OCI-LY3 (cell line): ENCODE data around the gene RELT.

Source experiments
- H2AFZ ChIP-seq: fragments of 200-600, 300-600 bp; shearing (Covaris generic); 2 replicates; pipeline ENCODE4 v1.6.0; 2014; ENCODE audit warnings: antibody characterized with exemption, low read depth, low read length
- H3K27ac ChIP-seq: fragments of 200-600, 300-600 bp; sonication (generic); 2 replicates; pipeline ENCODE4 v1.5.1; 2014; ENCODE audit warnings: mild to moderate bottlenecking, low read length, moderate library complexity, mixed read lengths
- H3K27me3 ChIP-seq: fragments of 200-600, 300-600 bp; sonication (generic); 2 replicates; pipeline ENCODE4 v1.6.1; 2014; ENCODE audit warnings: low read depth, low read length, mixed read lengths
- H3K36me3 ChIP-seq: fragments of 200-600, 300-600 bp; sonication (generic); replicated peaks from 2 replicates; pipeline ENCODE3; 2014; ENCODE audit warnings: low read depth, low read length, mixed read lengths
- H3K4me1 ChIP-seq: fragments of 300-600, 200-600 bp; sonication (generic); 2 replicates; pipeline ENCODE4 v1.6.1; 2014; ENCODE audit warnings: low read length, mixed read lengths
- H3K4me2 ChIP-seq: fragments of 200-600, 300-600 bp; sonication (generic); 2 replicates; pipeline ENCODE4 v1.6.1; 2014; ENCODE audit warnings: low read length, mixed read lengths
- H3K4me3 ChIP-seq: fragments of 300-600, 200-600 bp; sonication (generic); 2 replicates; pipeline ENCODE4 v1.5.1; 2014; ENCODE audit warnings: antibody characterized with exemption, mild to moderate bottlenecking, low read length, moderate library complexity
- H3K79me2 ChIP-seq: fragments of 300-600, 200-600 bp; shearing (Covaris generic); 2 replicates; pipeline ENCODE4 v1.6.1; 2014; ENCODE audit warnings: mild to moderate bottlenecking, low read length, mixed read lengths
- H3K9ac ChIP-seq: fragments of 300-600, 200-600 bp; shearing (Covaris generic); 2 replicates; pipeline ENCODE4 v1.6.0; 2014; ENCODE audit warnings: mild to moderate bottlenecking, low read length, moderate library complexity
- H3K9me3 ChIP-seq: fragments of 200-600, 300-600 bp; shearing (Covaris generic); 2 replicates; pipeline ENCODE4 v1.6.1; 2014; ENCODE audit warnings: low read length, mixed read lengths; ENCODE audit not compliant: insufficient read depth
- H4K20me1 ChIP-seq: fragments of 200-600, 300-600 bp; sonication (generic); 2 replicates; pipeline ENCODE4 v1.6.1; 2016; ENCODE audit warnings: low read length, mixed read lengths; ENCODE audit not compliant: insufficient read depth
- EZH2phosphoT487 ChIP-seq: fragments of 200-600 bp; shearing (Covaris generic); IDR thresholded peaks from 2 replicates; pipeline ENCODE4 v1.6.1; 2018; ENCODE audit warnings: antibody characterized with exemption, mixed run types, low read depth
- TF ChIP-seq, protein P1 (sequence below): fragments of 200-600, 300-600 bp; sonication (generic); IDR thresholded peaks from 2 replicates; pipeline ENCODE4 v1.5.1; 2014; ENCODE audit warnings: antibody characterized with exemption, low read length, low read depth

Gene RELT

DNA sequence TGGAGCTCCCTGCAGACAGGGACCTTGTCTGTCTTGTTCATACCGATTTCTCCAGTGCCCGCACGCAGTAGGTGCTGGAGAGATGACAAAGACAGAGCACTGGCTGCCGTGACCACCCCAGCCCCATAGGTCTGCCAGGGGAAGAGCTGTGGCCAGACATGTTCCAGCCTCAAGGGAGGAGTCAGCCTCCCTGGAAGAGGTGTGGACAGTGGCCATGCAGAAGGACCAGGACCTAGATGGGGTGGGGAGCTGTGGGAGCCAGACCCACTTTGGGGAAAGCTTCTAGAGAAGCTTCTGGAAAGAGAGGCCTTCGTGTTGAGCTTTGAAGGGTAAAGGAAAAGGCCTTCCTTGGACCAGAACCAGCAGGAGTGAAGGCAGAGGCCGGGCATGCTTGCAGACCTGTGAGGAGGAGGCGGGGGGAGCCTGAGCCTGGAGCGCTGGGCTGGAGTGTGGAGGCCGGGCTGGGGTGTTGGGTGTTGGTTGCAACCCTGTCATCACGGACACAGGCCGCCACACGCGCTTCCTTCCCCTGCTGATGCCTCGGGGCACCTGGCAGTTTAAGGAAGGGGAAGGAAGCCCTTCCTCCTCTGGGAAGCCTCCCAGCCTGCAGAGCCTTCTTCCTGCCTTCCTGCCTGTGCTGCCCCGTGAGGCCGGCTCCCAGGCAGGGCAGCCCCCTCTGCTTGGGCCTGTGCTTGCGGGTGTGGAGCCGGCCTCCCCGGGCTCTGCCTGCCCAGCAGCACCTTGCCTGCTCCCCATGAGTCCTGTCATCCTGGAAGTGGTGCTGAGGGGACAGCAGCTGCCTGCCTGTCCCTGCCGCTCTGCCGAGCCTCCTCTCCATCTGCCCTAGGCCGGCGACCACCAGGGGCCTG lies 12.3 kb downstream of the RELT start:
- H3K4me2 ChIP-seq: no peak overlapping the region
- H3K9me3 ChIP-seq: no peaks in the 10 kb centered on the region
- H3K9ac ChIP-seq: no peak overlapping the region
- no peak overlapping the region for H3K4me3 ChIP-seq
- H3K27me3 ChIP-seq: no peaks in the 10 kb centered on the region
- no peak overlapping the region for H3K27ac ChIP-seq
- no peak overlapping the region for H2AFZ ChIP-seq
- H3K79me2 ChIP-seq: peaks cover 66% of the 10 kb centered on the region
- no peak for TF ChIP-seq EZH2phosphoT487
- TF ChIP-seq, protein P1, sequence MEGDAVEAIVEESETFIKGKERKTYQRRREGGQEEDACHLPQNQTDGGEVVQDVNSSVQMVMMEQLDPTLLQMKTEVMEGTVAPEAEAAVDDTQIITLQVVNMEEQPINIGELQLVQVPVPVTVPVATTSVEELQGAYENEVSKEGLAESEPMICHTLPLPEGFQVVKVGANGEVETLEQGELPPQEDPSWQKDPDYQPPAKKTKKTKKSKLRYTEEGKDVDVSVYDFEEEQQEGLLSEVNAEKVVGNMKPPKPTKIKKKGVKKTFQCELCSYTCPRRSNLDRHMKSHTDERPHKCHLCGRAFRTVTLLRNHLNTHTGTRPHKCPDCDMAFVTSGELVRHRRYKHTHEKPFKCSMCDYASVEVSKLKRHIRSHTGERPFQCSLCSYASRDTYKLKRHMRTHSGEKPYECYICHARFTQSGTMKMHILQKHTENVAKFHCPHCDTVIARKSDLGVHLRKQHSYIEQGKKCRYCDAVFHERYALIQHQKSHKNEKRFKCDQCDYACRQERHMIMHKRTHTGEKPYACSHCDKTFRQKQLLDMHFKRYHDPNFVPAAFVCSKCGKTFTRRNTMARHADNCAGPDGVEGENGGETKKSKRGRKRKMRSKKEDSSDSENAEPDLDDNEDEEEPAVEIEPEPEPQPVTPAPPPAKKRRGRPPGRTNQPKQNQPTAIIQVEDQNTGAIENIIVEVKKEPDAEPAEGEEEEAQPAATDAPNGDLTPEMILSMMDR: no peak
- peaks cover 41% of the 10 kb centered on the region for H3K4me1 ChIP-seq
- H4K20me1 ChIP-seq: peaks cover 18% of the 10 kb centered on the region
- peaks cover 5% of the 10 kb centered on the region for H3K36me3 ChIP-seq

GRCh38 chr11:73389134-73389525 lies 12.9 kb downstream of the RELT start:
- Histone ChIP-seq H3K4me2 (no peak overlapping the region), H3K9ac (no peak overlapping the region), H4K20me1 (peaks cover 17% of the 10 kb centered on the region), H3K27me3 (no peaks in the 10 kb centered on the region), H2AFZ (no peak overlapping the region), H3K4me1 (peaks cover 35% of the 10 kb centered on the region), H3K9me3 (no peaks in the 10 kb centered on the region), H3K79me2 (peaks cover 60% of the 10 kb centered on the region), H3K36me3 (peaks cover 9% of the 10 kb centered on the region), H3K27ac (no peak overlapping the region), H3K4me3 (no peak overlapping the region)
- TF ChIP-seq, protein P1: no peak
- TF ChIP-seq EZH2phosphoT487: no peak

DNA sequence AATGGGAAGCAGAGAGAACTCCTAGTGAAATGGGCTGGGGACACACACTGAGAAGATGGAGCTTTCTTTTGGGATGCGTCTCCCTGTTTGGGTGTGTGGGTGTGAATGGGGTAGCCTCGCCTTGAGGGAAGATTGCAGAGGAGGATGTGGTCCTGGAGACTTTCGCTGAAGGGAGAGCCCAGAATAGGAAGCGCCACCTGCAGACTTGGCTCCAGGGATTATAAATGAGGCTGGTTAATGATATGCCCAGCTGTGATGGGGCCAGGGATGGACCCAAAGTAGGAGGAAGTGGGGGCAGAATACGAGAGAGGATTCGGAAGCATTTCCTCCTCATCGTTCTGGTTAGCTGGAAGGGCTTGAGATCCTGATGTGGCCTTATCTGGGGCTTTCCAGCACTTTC lies 13.7 kb downstream of the RELT start:
- Histone ChIP-seq H3K79me2 (peaks cover 52% of the 10 kb centered on the region), H3K9ac (no peak overlapping the region), H3K36me3 (peaks cover 15% of the 10 kb centered on the region), H2AFZ (no peak overlapping the region), H3K4me1 (peaks cover 27% of the 10 kb centered on the region), H3K4me2 (no peak overlapping the region), H3K27ac (no peak overlapping the region), H3K9me3 (no peaks in the 10 kb centered on the region), H4K20me1 (peaks cover 17% of the 10 kb centered on the region), H3K4me3 (no peak overlapping the region), H3K27me3 (no peaks in the 10 kb centered on the region)
- TF ChIP-seq EZH2phosphoT487: no peak
- TF ChIP-seq, protein P1: no peak

DNA sequence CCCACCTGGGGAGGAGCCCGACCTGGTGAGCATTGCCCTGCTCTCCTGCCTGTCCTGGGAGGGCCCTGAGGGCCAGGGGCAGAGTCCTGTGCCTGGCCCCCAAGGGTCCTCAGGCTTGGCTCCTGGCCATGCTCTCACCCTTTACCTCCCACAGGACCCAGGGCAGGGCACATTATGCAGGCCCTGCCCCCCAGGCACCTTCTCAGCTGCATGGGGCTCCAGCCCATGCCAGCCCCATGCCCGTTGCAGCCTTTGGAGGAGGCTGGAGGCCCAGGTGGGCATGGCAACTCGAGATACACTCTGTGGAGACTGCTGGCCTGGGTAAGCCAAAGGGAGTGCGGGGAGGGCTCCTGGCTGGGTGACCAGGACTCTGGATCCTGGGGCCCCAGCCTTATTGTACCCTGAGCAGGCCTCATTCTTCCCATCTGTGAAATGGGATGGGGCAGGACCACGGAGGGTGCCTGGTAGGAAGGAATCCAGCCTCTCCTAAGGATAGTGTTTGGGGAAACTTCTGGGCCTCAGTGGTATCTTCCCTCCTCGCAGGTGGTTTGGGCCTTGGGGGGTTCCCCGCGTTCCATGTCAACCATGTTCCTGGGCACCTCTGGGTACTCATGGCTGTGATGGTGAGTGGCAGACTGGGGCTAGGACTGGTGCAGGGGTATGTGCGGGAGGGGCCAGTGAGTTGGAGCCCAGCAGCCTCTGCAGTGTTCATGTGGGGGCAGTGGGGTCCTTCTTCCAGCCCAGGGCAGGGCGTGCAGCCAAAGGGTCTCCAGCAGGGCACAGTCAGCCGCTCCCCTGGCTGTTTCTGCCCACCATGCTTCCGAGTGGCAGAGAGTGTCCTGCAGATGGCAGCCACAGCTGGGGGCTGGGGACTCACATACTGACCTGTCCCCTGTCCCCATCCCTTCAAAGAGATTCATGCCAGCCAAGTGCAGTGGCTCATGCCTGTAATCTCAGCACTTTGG lies 14.7 kb downstream of the RELT start:
- Histone ChIP-seq H3K9me3 (no peaks in the 10 kb centered on the region), H3K79me2 (peaks cover 43% of the 10 kb centered on the region), H3K27me3 (no peaks in the 10 kb centered on the region), H3K9ac (no peak overlapping the region), H3K36me3 (peaks cover 24% of the 10 kb centered on the region), H4K20me1 (peaks cover 17% of the 10 kb centered on the region), H3K4me3 (no peak overlapping the region), H3K27ac (no peak overlapping the region), H2AFZ (no peak overlapping the region), H3K4me2 (no peak overlapping the region), H3K4me1 (peaks cover 17% of the 10 kb centered on the region)
- TF ChIP-seq, protein P1: no peak
- TF ChIP-seq EZH2phosphoT487: no peak
